GM18507 (cell line): Measurements from ENCODE around the gene NAT9.
A peak's percentile ranks its signal among the peaks of the same experiment; 100 is the strongest.

Source experiments
- DNase-seq: peaks from one replicate; pipeline ENCODE4 v3.0.0; 2011; ENCODE audit warnings: low read depth; ENCODE audit not compliant: insufficient read length; ENCODE audit errors: extremely low spot score
- FAIRE-seq: peaks from 2 replicates; lab custom pipeline; 2011; peaks lifted over from hg19 to GRCh38; lab: Jason Lieb, UNC

NAT9 gene

GRCh38 chr17:74737299-74738050, 38.7 kb downstream of the NAT9 start:
- FAIRE-seq: no peak
- no peak for DNase-seq

- peak; percentile 46 for FAIRE-seq
- DNase-seq: no peak
Observed at GRCh38 chr17:74736513-74737298, 39.4 kb downstream of the NAT9 start, which contains the start of gene RAB37. Gene RAB37 (plus strand): TSS chr17:74737256. CDS start chr17:74737273, 17 bp downstream.

- FAIRE-seq (no peak), DNase-seq (no peak)
Observed at GRCh38 chr17:74734256-74734655, 41.9 kb downstream of the NAT9 start.

- DNase-seq (no peak), FAIRE-seq (peak; percentile 59)
Observed at GRCh38 chr17:74733365-74734122, 42.6 kb downstream of the NAT9 start.

GRCh38 chr17:74732042-74732867, 43.9 kb downstream of the NAT9 start:
- FAIRE-seq: no peak
- DNase-seq: no peak

GRCh38 chr17:74731347-74731605, 44.9 kb downstream of the NAT9 start:
- DNase-seq (no peak), FAIRE-seq (no peak)

GRCh38 chr17:74730491-74731346, 45.4 kb downstream of the NAT9 start:
- DNase-seq (no peak), FAIRE-seq (peak; percentile 67)

- DNase-seq (no peak), FAIRE-seq (no peak)
Observed at GRCh38 chr17:74729866-74730265, 46.3 kb downstream of the NAT9 start.

- FAIRE-seq (no peak), DNase-seq (no peak)
Observed at GRCh38 chr17:74729368-74729767, 46.8 kb downstream of the NAT9 start.

- peak; percentile 26 for FAIRE-seq
- DNase-seq: no peak
Observed at GRCh38 chr17:74728702-74729075, 47.5 kb downstream of the NAT9 start.

GRCh38 chr17:74728033-74728701, 48.0 kb downstream of the NAT9 start:
- FAIRE-seq: no peak
- no peak for DNase-seq

GRCh38 chr17:74725111-74725510, 51.0 kb downstream of the NAT9 start:
- FAIRE-seq (no peak), DNase-seq (no peak)

- no peak for DNase-seq
- no peak for FAIRE-seq
Observed at GRCh38 chr17:74723891-74724290, 52.3 kb downstream of the NAT9 start.

- no peak for FAIRE-seq
- no peak for DNase-seq
Observed at GRCh38 chr17:74722782-74723181, 53.4 kb downstream of the NAT9 start.
